ENCODE measurements around the gene PLCE1. TPM values are rescaled to one million over a fixed set of nuclear protein-coding genes. Genes with fewer than 3 reads are reported as not detected.

The PLCE1 gene
- total and polyA plus RNA-seq, 2 experiments from 2014 or later: 1.6 to 1.9 TPM

- peak overlapping the region; percentile 86 for H3K27ac ChIP-seq
- H3K27me3 ChIP-seq: peaks cover 2% of the 10 kb centered on the region
- peak; percentile 23 for TF ChIP-seq CTCF (IDR thresholded peaks at IDR 0.05; ENCODE audit: low read depth, low read length)
- no peak overlapping the region for H3K4me3 ChIP-seq
- H3K36me3 ChIP-seq: no peaks in the 10 kb centered on the region
- peaks cover 22% of the 10 kb centered on the region for H3K4me1 ChIP-seq (ENCODE audit: low read depth)
- DNase-seq (ENCODE audit: low read depth in 1 of 2, low spot score in 1 of 2): peak; percentile 50 to 90
- no peaks in the 10 kb centered on the region for H3K9me3 ChIP-seq (ENCODE audit: low read depth)
Measured at GRCh38 chr10:93999401-93999851, 5.7 kb downstream of the PLCE1 start.

GRCh38 chr10:94000638-94001415 is 7.1 kb downstream of the PLCE1 start:
- Histone ChIP-seq H3K4me3 (no peak overlapping the region), H3K4me1 (ENCODE audit: low read depth) (peaks cover 22% of the 10 kb centered on the region), H3K27me3 (no peaks in the 10 kb centered on the region), H3K27ac (peak overlapping the region; percentile 5), H3K9me3 (ENCODE audit: low read depth) (no peaks in the 10 kb centered on the region), H3K36me3 (no peaks in the 10 kb centered on the region)
- no peak for TF ChIP-seq CTCF (IDR thresholded peaks at IDR 0.05; ENCODE audit: low read depth, low read length)
- no peak for DNase-seq (ENCODE audit: low read depth in 1 of 2, low spot score in 1 of 2)

GRCh38 chr10:94001416-94001810 is 7.7 kb downstream of the PLCE1 start:
- Histone ChIP-seq H3K36me3 (no peaks in the 10 kb centered on the region), H3K4me1 (ENCODE audit: low read depth) (peaks cover 22% of the 10 kb centered on the region), H3K27me3 (no peaks in the 10 kb centered on the region), H3K27ac (no peak overlapping the region), H3K9me3 (ENCODE audit: low read depth) (no peaks in the 10 kb centered on the region), H3K4me3 (no peak overlapping the region)
- TF ChIP-seq CTCF (IDR thresholded peaks at IDR 0.05; ENCODE audit: low read depth, low read length): no peak
- no peak for DNase-seq (ENCODE audit: low read depth in 1 of 2, low spot score in 1 of 2)

- H3K27ac ChIP-seq: no peak overlapping the region
Measured at GRCh38 chr10:94002156-94002555, 8.4 kb downstream of the PLCE1 start.

GRCh38 chr10:94003488-94003887 is 9.8 kb downstream of the PLCE1 start:
- no peak overlapping the region for H3K27ac ChIP-seq

More at GRCh38 chr10:94002156-94002555, 8.4 kb downstream of the PLCE1 start:
- DNase-seq (ENCODE audit: low read depth in 1 of 2, low spot score in 1 of 2): no peak
- H3K9me3 ChIP-seq (ENCODE audit: low read depth): no peaks in the 10 kb centered on the region
- TF ChIP-seq CTCF (IDR thresholded peaks at IDR 0.05; ENCODE audit: low read depth, low read length): no peak
- H3K36me3 ChIP-seq: no peaks in the 10 kb centered on the region
- H3K4me3 ChIP-seq: no peak overlapping the region
- peaks cover 22% of the 10 kb centered on the region for H3K4me1 ChIP-seq (ENCODE audit: low read depth)
- H3K27me3 ChIP-seq: no peaks in the 10 kb centered on the region

More at GRCh38 chr10:94003488-94003887, 9.8 kb downstream of the PLCE1 start:
- Histone ChIP-seq H3K36me3 (no peaks in the 10 kb centered on the region), H3K4me3 (no peak overlapping the region), H3K4me1 (ENCODE audit: low read depth) (peaks cover 25% of the 10 kb centered on the region), H3K9me3 (ENCODE audit: low read depth) (no peaks in the 10 kb centered on the region), H3K27me3 (no peaks in the 10 kb centered on the region)
- no peak for TF ChIP-seq CTCF (IDR thresholded peaks at IDR 0.05; ENCODE audit: low read depth, low read length)
- no peak for DNase-seq (ENCODE audit: low read depth in 1 of 2, low spot score in 1 of 2)
